Measurements from ENCODE around the gene ELOVL6. TPM values are rescaled to one million over a fixed set of nuclear protein-coding genes. Genes with fewer than 3 reads are reported as not detected.

Gene ELOVL6
- total RNA-seq, 1 experiment from 2014 or later = 25.3 TPM

GRCh38 chr4:110104661-110105060, 93.8 kb downstream of the ELOVL6 start:
- no peak overlapping the region for H3K4me2 ChIP-seq
- POLR2A ChIA-PET (ENCODE audit: unreplicated experiment) = no interaction called here

GRCh38 chr4:110099638-110100037, 98.8 kb downstream of the ELOVL6 start:
- Histone ChIP-seq H3K9me3 (ENCODE audit: insufficient read depth, low read depth) (no peaks in the 10 kb centered on the region), H3K27ac (no peak overlapping the region), H4K20me1 (ENCODE audit: insufficient read depth) (no peaks in the 10 kb centered on the region), H3K4me3 (no peak overlapping the region), H3K79me2 (ENCODE audit: low read depth) (no peaks in the 10 kb centered on the region), H3K9me2 (ENCODE audit: insufficient read depth) (no peaks in the 10 kb centered on the region), H3K27me3 (ENCODE audit: insufficient read depth, low read depth) (no peaks in the 10 kb centered on the region), H3F3A (ENCODE audit: insufficient read depth, low read depth) (no peaks in the 10 kb centered on the region), H3K4me2 (no peak overlapping the region), H3K36me3 (ENCODE audit: low read depth) (no peaks in the 10 kb centered on the region), H2AFZ (no peak overlapping the region), H3K4me1 (replicated peaks; ENCODE audit: insufficient read depth) (peaks cover 4% of the 10 kb centered on the region; the same call in 1 of the 2 replicates)
- intact Hi-C loops (cut with micrococcal nuclease; ENCODE audit: unreplicated experiment) = no loop called here
- ChIA-PET CTCF (no interaction called here), POLR2A (ENCODE audit: unreplicated experiment) (no interaction called here)
- TF ChIP-seq CTCF (conservative IDR thresholded peaks at IDR 0.05) = no peak
- TF ChIP-seq EZH2 (IDR thresholded peaks at IDR 0.05; ENCODE audit: low read depth) = no peak
- DNase-seq = no peak
- BruUV-seq (replicated peaks) = no TSS peak

More at GRCh38 chr4:110104661-110105060, 93.8 kb downstream of the ELOVL6 start:
- Histone ChIP-seq H3K27ac (no peak overlapping the region), H3K36me3 (ENCODE audit: low read depth) (no peaks in the 10 kb centered on the region), H3K4me1 (replicated peaks; ENCODE audit: insufficient read depth) (peaks cover 29% of the 10 kb centered on the region), H3K4me3 (no peak overlapping the region), H4K20me1 (ENCODE audit: insufficient read depth) (no peaks in the 10 kb centered on the region), H3K79me2 (ENCODE audit: low read depth) (peaks cover 9% of the 10 kb centered on the region; the same call in 1 of the 2 replicates), H3K9me2 (ENCODE audit: insufficient read depth) (no peaks in the 10 kb centered on the region), H3K9me3 (ENCODE audit: insufficient read depth, low read depth) (no peaks in the 10 kb centered on the region), H3K27me3 (ENCODE audit: insufficient read depth, low read depth) (no peaks in the 10 kb centered on the region), H2AFZ (no peak overlapping the region), H3F3A (ENCODE audit: insufficient read depth, low read depth) (peaks cover 16% of the 10 kb centered on the region; the same call in 1 of the 2 replicates)
- TF ChIP-seq CTCF (conservative IDR thresholded peaks at IDR 0.05) (no peak), EZH2 (IDR thresholded peaks at IDR 0.05; ENCODE audit: low read depth) (no peak)
- DNase-seq = no peak
- CTCF ChIA-PET = no interaction called here
- BruUV-seq (replicated peaks) = no TSS peak
- intact Hi-C loops (cut with micrococcal nuclease; ENCODE audit: unreplicated experiment) = no loop called here

DNA sequence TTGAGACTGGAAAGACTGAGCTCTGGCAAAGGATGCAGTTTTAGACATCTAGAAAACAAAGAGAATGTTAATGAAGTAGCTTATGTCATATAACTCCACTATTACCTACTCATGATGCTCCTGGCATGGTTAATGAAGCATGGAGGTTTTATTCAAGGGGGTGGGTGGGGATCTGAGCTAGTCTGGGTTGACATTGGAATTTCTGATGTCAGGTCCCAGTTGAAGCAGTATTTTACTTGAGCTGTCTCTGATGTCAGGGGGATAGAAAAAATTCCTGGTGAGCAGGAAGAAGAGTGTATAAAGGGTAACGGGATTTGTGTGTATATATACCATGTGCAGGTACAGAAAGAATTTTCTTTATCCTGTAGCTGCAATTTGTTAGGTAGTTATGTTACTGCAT, 102.0 kb downstream of the ELOVL6 start:
- ChIA-PET POLR2A (ENCODE audit: unreplicated experiment) (interaction anchor here (0.5 kb wide), 1 partner anchor 34 kb away, joined by 5 read pairs; no protein-coding TSS in a partner anchor), CTCF (no interaction called here)
- Histone ChIP-seq H3K4me2 (no peak overlapping the region), H3F3A (ENCODE audit: insufficient read depth, low read depth) (0 out of 2 replicates have a peak, but pooled peaks cover 7% of the 10 kb centered on the region), H3K36me3 (ENCODE audit: low read depth) (no peaks in the 10 kb centered on the region), H4K20me1 (ENCODE audit: insufficient read depth) (no peaks in the 10 kb centered on the region), H3K4me3 (no peak overlapping the region), H3K9me2 (ENCODE audit: insufficient read depth) (no peaks in the 10 kb centered on the region), H2AFZ (no peak overlapping the region), H3K27me3 (ENCODE audit: insufficient read depth, low read depth) (no peaks in the 10 kb centered on the region), H3K4me1 (replicated peaks; ENCODE audit: insufficient read depth) (peaks cover 20% of the 10 kb centered on the region), H3K9me3 (ENCODE audit: insufficient read depth, low read depth) (no peaks in the 10 kb centered on the region), H3K79me2 (ENCODE audit: low read depth) (no peaks in the 10 kb centered on the region), H3K27ac (no peak overlapping the region)
- DNase-seq = no peak
- BruUV-seq (replicated peaks) = no TSS peak
- intact Hi-C loops (cut with micrococcal nuclease; ENCODE audit: unreplicated experiment) = no loop called here
- no peak for TF ChIP-seq EZH2 (IDR thresholded peaks at IDR 0.05; ENCODE audit: low read depth)
- TF ChIP-seq CTCF (conservative IDR thresholded peaks at IDR 0.05) = no peak
